OCI-LY3 (cell line): ENCODE results near the gene SPAG5.

ENCODE experiments used
- EZH2phosphoT487 ChIP-seq: fragments of 200-600 bp; shearing (Covaris generic); IDR thresholded peaks from 2 replicates; pipeline ENCODE4 v1.6.1; 2018; ENCODE audit warnings: antibody characterized with exemption, mixed run types, low read depth
- TF ChIP-seq, protein P1 (sequence below): fragments of 200-600, 300-600 bp; sonication (generic); IDR thresholded peaks from 2 replicates; pipeline ENCODE4 v1.5.1; 2014; ENCODE audit warnings: antibody characterized with exemption, low read length, low read depth

DNA sequence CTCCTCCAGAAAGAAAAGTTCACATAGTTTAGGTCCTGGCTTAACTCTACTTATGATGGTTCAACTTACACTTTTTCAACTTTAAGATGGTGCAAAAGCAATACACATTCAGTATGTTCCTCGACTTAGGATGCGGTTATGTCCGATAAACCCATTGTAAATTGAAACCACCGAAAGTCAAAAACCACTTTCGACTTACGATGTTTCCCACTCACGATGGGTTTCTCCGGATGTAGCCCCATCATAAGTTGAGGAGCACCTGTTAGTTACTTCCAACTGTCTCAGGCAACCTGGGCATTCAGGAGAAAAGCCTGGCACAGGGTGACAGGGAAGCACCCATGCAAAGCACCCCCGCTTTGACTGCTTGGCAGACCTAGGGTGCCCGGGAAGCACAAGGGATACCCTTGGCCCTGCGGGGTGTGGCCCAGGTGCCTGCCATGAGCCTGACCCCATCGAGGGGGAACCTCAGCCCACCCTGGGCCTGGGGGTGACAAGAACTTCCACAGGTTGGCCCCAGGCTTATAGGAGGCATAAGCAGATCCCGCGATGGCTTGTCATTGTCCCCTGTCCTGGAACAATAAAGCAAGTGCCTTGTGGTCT lies 60.4 kb downstream of the SPAG5 start:
- TF ChIP-seq, protein P1, sequence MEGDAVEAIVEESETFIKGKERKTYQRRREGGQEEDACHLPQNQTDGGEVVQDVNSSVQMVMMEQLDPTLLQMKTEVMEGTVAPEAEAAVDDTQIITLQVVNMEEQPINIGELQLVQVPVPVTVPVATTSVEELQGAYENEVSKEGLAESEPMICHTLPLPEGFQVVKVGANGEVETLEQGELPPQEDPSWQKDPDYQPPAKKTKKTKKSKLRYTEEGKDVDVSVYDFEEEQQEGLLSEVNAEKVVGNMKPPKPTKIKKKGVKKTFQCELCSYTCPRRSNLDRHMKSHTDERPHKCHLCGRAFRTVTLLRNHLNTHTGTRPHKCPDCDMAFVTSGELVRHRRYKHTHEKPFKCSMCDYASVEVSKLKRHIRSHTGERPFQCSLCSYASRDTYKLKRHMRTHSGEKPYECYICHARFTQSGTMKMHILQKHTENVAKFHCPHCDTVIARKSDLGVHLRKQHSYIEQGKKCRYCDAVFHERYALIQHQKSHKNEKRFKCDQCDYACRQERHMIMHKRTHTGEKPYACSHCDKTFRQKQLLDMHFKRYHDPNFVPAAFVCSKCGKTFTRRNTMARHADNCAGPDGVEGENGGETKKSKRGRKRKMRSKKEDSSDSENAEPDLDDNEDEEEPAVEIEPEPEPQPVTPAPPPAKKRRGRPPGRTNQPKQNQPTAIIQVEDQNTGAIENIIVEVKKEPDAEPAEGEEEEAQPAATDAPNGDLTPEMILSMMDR = no peak
- TF ChIP-seq EZH2phosphoT487 = no peak
